T-helper 9 cell (primary cell): ENCODE results near the gene HOXD8.

Experiments used
- DNase-seq: peaks from one replicate; pipeline ENCODE4 v3.0.0-alpha.2; 2020

Gene HOXD8

GRCh38 chr2:176103742-176104315 lies 25.7 kb upstream of the HOXD8 start:
- DNase-seq: no peak

- DNase-seq: no peak
These were observed 25.0 kb upstream of the HOXD8 start for GRCh38 chr2:176104316-176105077.

GRCh38 chr2:176105078-176105729 lies 24.3 kb upstream of the HOXD8 start:
- DNase-seq: no peak

GRCh38 chr2:176105730-176106580 lies 23.6 kb upstream of the HOXD8 start:
- DNase-seq: no peak

- no peak for DNase-seq
These were observed 22.6 kb upstream of the HOXD8 start, which contains the start of gene HOXD11 for GRCh38 chr2:176106581-176107539. Gene HOXD11, plus strand, starts transcription at chr2:176107280. Its CDS starts 76 bp downstream, at chr2:176107356.

- DNase-seq: no peak
These were observed 21.7 kb upstream of the HOXD8 start for GRCh38 chr2:176107731-176108181.

- no peak for DNase-seq
These were observed 20.2 kb upstream of the HOXD8 start for GRCh38 chr2:176109192-176109901.

GRCh38 chr2:176109946-176110345 lies 19.6 kb upstream of the HOXD8 start:
- DNase-seq: no peak

- no peak for DNase-seq
These were observed 18.8 kb upstream of the HOXD8 start for GRCh38 chr2:176110415-176111308.

GRCh38 chr2:176111309-176111663 lies 18.2 kb upstream of the HOXD8 start:
- DNase-seq: no peak

GRCh38 chr2:176111846-176112374 lies 17.6 kb upstream of the HOXD8 start:
- DNase-seq: no peak

- no peak for DNase-seq
These were observed 16.9 kb upstream of the HOXD8 start for GRCh38 chr2:176112375-176113302.

- no peak for DNase-seq
These were observed 15.2 kb upstream of the HOXD8 start for GRCh38 chr2:176114120-176114929.

- DNase-seq: no peak
These were observed 14.4 kb upstream of the HOXD8 start for GRCh38 chr2:176114930-176115625.

- no peak for DNase-seq
These were observed 13.4 kb upstream of the HOXD8 start, which contains the start of gene HOXD10 for GRCh38 chr2:176115883-176116813. Gene HOXD10, plus strand, starts transcription at chr2:176116778. Its CDS starts 56 bp downstream, at chr2:176116834.
